ENCODE data around the gene MED13L.

DNA sequence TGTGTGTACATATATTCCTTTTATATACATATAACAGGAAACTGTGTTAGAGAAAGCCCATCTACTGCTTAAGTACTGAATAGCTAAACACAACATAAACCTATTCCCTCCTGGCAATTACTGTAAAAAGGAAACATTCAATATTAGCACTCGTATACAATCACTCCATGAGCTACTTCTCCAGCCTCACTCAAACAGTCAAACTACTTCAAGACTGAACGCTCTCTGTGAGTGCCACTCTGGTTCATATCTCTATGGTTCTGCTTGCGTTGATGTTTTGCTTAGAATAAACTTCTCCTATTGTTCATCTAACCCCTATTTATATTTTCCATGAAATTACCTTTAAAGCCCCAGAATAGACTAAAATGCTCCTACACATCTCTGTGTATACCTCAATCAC is 243.7 kb downstream of the MED13L start:
- TF ChIP-seq EZH2 (IDR thresholded peaks at IDR 0.05; ENCODE audit: insufficient read depth, poor library complexity, severe bottlenecking) (no peak), EZH2phosphoT487 (IDR thresholded peaks at IDR 0.05; ENCODE audit: insufficient read depth, low read depth) (no peak)
